Measurements from ENCODE around the gene SPOCK3. TPM values are rescaled to one million over a fixed set of nuclear protein-coding genes. Genes with fewer than 3 reads are reported as not detected.
A peak's percentile ranks its signal among the peaks of the same experiment; 100 is the strongest.
"Not testable (repeated sequence)": the region's sequence is repeated elsewhere in the genome, so short reads cannot be mapped to it uniquely, and the experiment has no call there.

The SPOCK3 gene
- total RNA-seq, 1 experiment from 2014 or later = 0.19 TPM

DNA sequence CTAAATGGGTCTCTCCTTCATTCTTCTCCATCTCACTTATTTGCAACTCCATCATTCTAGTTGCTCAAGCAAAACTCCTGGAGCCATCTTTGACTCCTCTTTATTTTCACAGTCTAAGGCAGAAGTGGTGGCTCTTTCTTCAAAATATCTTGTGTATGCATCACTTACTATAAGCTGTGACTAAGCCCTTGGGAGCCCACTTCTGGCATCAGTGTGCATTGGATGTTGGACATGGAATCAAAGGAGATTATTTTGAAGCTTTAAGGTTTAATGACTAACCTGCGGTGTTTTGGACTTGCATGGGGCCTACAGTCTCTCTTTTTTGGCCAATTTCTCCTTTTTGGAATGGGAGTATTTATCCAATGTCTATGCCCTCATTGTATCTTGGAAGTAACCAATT is 276.8 kb downstream of the SPOCK3 start:
- DNase-seq (ENCODE audit: low spot score) = no peak

- no peak for DNase-seq (ENCODE audit: low spot score)
These were observed 277.8 kb downstream of the SPOCK3 start for GRCh38 chr4:166956484-166956883.

GRCh38 chr4:166941629-166942028 is 292.7 kb downstream of the SPOCK3 start:
- DNase-seq (ENCODE audit: low spot score) = peak; percentile 42

- no peak for DNase-seq (ENCODE audit: low spot score)
These were observed 303.8 kb downstream of the SPOCK3 start for GRCh38 chr4:166930464-166930863.

- peak; percentile 5 for DNase-seq (ENCODE audit: low spot score)
These were observed 309.9 kb downstream of the SPOCK3 start for GRCh38 chr4:166924424-166924823.

- DNase-seq (ENCODE audit: low spot score) = no peak
These were observed 320.4 kb downstream of the SPOCK3 start for GRCh38 chr4:166913926-166914325.

- no peak for DNase-seq (ENCODE audit: low spot score)
These were observed 330.9 kb downstream of the SPOCK3 start for GRCh38 chr4:166903408-166903807.

DNA sequence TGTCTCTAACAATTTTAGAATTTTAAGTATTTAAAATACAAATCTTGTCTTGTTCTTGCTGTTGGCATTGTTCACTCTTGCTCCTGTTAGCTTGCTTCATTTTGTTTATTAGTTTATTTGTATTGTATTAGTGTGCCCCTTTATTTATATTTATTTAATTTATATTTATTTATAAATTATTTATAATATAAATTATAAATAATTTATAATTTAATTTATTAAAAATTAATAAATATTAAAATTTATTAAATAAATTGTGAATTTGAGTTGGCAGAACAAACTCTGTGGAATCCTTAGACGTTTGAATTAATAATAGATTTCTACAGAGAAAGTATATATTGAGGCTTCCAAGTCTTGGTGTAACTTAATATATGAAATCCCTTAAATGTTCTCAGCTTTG is 331.4 kb downstream of the SPOCK3 start:
- no peak for DNase-seq (ENCODE audit: low spot score)

- DNase-seq (ENCODE audit: low spot score) = no peak
These were observed 338.0 kb downstream of the SPOCK3 start for GRCh38 chr4:166896254-166896653.

DNA sequence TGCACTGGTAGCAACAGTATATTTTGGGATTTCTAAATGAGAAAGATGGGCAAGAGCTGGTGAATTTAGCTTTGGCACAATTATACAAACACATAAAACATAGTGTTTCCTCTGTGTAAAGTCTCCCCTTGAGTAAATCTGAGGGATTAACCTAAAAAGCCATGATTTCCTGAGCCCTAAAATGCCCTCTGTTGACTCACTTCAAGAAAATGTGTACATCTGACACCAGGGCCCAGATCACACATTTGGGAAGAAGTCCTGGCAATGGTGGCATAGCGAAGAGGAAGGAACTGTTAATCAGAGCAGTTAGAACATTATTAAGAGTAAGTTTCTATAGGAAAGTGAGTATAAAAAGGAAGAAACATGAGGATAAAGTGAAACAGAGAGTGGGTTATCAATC is 338.5 kb downstream of the SPOCK3 start:
- peak; percentile 16 for DNase-seq (ENCODE audit: low spot score)

GRCh38 chr4:166887457-166887856 is 346.8 kb downstream of the SPOCK3 start:
- no peak for DNase-seq (ENCODE audit: low spot score)

DNA sequence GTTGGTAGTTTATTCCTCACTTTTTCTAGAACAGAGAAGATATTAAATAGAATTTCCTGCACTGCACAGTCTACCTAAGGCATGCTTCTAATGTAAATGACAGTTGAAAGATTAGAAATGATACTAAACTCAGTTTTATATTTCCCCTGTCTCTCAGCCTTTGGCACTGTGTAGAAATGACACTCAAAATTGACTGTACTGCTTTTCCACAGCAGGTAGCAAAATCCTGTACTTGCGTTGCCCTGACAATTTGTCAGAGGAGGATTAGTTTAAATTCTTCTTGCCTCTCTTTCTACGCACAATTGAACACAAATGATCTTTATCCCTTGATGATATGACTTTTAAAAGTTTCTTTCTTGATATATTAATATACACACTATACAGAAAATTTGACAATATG is 347.6 kb downstream of the SPOCK3 start:
- no peak for DNase-seq (ENCODE audit: low spot score)

DNA sequence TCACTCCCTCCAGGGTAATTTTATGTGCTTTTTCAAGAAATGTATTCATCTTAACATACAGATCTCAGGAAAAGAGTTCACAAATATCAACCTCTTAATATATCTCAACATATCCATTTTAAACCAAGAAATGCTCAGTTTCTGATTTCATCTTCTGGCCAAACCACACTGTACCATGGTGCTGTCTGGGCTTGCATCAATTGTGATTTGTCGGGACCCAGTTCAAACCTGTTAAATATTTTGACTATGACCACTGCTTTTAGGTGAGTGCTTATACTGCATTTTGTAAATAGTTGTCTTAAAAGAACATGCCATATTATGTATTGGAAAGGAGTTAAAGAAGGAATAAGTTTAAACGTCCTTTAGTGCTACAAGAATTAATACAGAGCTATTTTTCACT is 352.1 kb downstream of the SPOCK3 start:
- no peak for DNase-seq (ENCODE audit: low spot score)

- DNase-seq (ENCODE audit: low spot score) = no peak
These were observed 358.5 kb downstream of the SPOCK3 start for GRCh38 chr4:166875821-166876220.

DNA sequence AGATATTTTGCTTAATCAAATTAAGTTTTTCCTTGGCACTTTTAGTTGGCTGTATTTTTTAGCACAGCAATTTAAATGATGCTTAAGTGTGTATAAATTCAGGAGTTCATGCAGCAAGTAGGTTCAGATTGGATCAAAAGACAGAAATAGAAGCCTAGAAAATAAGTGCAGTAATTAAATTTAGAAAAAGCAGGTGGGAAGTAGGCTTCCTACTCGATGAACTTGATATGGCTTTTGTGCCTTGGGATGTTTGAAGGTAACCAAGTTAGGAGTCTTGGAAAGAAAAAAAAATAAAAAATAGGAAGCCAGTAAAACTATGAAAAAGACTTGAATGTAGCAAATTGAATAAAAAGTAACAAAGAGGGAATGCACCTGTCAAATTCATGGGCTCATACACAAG is 372.3 kb downstream of the SPOCK3 start:
- no peak for DNase-seq (ENCODE audit: low spot score)

- not testable (repeated sequence) for DNase-seq (ENCODE audit: low spot score)
These were observed 383.9 kb downstream of the SPOCK3 start for GRCh38 chr4:166850398-166850797.

DNA sequence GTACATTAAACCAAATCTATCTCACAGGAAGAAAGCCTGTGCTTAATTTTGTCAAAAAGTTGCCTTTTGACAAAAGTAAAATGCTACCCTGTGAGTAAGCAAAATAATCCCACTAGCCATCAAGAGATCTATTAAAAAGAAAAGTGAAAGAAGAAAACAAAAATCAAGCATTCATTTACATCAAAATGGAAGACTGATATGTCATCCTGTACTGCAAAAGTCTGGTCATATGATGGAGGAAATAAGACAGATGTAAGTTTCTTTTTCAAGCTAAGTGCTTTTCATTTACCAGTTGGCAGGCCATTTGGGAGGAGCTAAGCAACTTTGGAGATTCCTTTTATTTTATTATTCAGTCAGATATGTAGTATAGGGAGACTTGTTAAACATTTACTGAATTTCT is 387.4 kb downstream of the SPOCK3 start:
- no peak for DNase-seq (ENCODE audit: low spot score)

DNA sequence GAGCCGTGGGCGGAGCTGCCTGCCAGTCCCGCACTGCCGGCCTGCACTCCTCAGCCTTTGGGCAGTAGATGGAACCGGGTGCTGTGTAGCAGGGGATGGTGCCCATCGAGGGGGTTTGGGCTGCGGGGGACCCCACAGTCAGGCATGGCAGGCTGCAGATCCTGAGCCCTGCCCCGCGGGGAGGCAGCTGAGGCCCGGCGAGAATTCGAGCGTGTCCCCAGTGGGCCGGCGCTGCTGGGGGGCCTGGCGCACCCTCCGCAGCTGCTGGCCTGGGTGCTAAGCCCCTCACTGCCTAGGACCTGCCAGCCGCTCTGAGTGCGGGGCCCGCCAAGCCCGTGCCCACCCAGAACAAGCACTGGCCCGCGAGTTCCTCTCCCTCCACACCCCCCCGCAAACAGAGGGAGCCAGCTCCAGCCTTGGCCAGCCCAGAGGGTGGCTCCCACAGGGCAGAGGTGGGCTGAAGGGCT is 391.5 kb downstream of the SPOCK3 start:
- DNase-seq (ENCODE audit: low spot score) = no peak

GRCh38 chr4:166839615-166840251 is 394.6 kb downstream of the SPOCK3 start:
- DNase-seq (ENCODE audit: low spot score) = no peak

GRCh38 chr4:166838975-166839614 is 395.2 kb downstream of the SPOCK3 start:
- DNase-seq (ENCODE audit: low spot score) = no peak

DNA sequence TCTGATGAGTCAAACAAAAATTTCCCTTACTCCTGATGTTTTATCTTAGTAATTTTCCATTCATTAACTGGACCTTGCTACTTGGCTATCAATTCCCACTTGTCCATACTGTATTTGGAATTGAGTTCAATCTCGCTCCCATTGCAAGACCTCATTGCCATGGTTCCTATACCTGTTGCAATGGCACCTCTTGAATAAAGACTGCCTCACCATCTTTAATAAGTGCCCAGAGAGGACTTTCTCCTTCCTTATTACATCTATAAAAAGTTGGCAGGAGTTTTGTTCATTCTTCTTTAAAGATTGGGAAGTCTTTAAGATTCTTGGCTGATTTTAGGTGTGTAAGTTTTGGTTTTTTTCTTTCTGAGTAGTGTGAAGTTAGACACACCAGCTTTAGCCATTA is 397.4 kb downstream of the SPOCK3 start:
- no peak for DNase-seq (ENCODE audit: low spot score)

GRCh38 chr4:166827629-166828028 is 406.7 kb downstream of the SPOCK3 start:
- no peak for DNase-seq (ENCODE audit: low spot score)

- no peak for DNase-seq (ENCODE audit: low spot score)
These were observed 407.1 kb downstream of the SPOCK3 start for GRCh38 chr4:166827167-166827566.

- DNase-seq (ENCODE audit: low spot score) = no peak
These were observed 410.4 kb downstream of the SPOCK3 start for GRCh38 chr4:166823848-166824247.

Measured in A172 (cell line).